DMS 273 treated with DMSO at 0.1 percent for 48 hours (cell line): ENCODE data around the gene TSPAN10.
A peak's percentile ranks its signal among the peaks of the same experiment; 100 is the strongest.

Experiments used
- DNase-seq: peaks from one replicate; lab custom pipeline; 2025; lab: John Stamatoyannopoulos, UW

Gene TSPAN10

GRCh38 chr17:81687770-81688541 lies 51.0 kb downstream of the TSPAN10 start:
- DNase-seq: peak; percentile 65

GRCh38 chr17:81688616-81689015 lies 51.6 kb downstream of the TSPAN10 start:
- DNase-seq: no peak

- no peak for DNase-seq
Observed at GRCh38 chr17:81690066-81690465, 53.1 kb downstream of the TSPAN10 start.

- no peak for DNase-seq
Observed at GRCh38 chr17:81690549-81690948, 53.6 kb downstream of the TSPAN10 start.

- DNase-seq: no peak
Observed at GRCh38 chr17:81691196-81691595, 54.2 kb downstream of the TSPAN10 start.

- no peak for DNase-seq
Observed at GRCh38 chr17:81691608-81692007, 54.6 kb downstream of the TSPAN10 start.

- DNase-seq: no peak
Observed at GRCh38 chr17:81693509-81694210, 56.7 kb downstream of the TSPAN10 start.

GRCh38 chr17:81694810-81695209 lies 57.8 kb downstream of the TSPAN10 start:
- no peak for DNase-seq

GRCh38 chr17:81695211-81695610 lies 58.2 kb downstream of the TSPAN10 start:
- DNase-seq: no peak

GRCh38 chr17:81695801-81696200 lies 58.8 kb downstream of the TSPAN10 start:
- DNase-seq: no peak

GRCh38 chr17:81696218-81696941 lies 59.4 kb downstream of the TSPAN10 start:
- no peak for DNase-seq

- DNase-seq: no peak
Observed at GRCh38 chr17:81697261-81698044, 60.5 kb downstream of the TSPAN10 start.
